ENCODE results near the gene EVI2B. TPM values are rescaled to one million over a fixed set of nuclear protein-coding genes. Genes with fewer than 3 reads are reported as not detected.
"Not testable (repeated sequence)": the region's sequence is repeated elsewhere in the genome, so short reads cannot be mapped to it uniquely, and the experiment has no call there.

Gene EVI2B
- total RNA-seq, 1 donor from 2014 or later: 19.5 TPM

DNA sequence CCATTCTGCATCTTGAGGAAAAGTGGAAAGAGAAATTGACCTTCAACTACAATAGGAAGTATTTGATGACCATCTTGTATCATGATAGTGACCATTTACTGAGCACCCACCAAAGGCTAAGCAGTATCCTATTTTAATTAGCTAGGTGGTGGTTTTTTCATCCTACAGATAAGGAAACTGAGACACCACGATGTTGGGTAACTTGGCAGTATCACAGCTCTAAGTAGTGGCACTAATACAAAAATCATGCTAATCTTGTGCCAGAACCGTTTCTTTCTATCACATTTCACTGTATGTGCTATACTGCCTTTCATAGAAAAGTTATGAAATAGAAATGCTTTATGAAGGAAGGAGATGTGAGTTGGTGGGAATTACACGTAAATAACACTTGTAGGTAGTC lies 2.3 kb downstream of the EVI2B start:
- DNase-seq (ENCODE audit: low spot score): no peak

DNA sequence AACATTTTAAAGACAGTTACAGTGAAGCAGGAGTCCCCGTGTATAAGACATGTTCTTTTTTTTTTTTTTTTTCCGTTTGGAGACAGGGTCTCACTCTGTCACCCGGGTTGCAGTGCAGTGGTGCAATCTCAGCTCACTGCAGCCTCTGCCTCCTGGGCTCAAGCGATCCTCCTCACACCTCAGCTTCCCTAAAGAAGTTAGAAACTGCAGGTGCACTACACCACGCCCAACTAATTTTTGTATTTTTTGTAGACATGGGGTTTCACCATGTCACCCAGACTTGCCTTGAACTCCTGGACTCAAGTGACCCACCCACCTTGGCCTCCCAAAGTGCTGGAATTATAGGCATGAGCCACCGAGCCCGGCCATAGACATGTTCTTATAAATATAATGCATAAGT lies 3.0 kb downstream of the EVI2B start:
- DNase-seq (ENCODE audit: low spot score): no peak

DNA sequence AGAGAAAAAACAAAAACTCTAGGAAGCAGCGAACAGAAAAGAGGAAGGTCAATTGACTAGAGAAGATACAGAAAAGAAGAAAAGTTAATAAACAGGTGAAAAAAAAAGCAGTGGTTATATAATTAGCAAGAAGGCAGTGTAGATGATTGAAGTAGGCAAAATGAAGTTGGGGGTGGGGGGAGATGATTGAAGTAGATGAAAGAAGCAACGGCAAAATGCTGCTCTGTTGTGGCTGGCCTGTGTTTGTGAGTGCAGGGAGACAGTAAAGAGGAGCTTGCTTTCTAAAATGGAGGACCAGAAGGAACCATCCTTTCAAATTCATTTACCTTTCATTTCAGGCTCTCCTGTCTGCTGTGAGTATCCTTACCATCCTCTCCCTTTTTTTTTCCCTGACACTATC lies 3.6 kb downstream of the EVI2B start:
- no peak for DNase-seq (ENCODE audit: low spot score)

DNA sequence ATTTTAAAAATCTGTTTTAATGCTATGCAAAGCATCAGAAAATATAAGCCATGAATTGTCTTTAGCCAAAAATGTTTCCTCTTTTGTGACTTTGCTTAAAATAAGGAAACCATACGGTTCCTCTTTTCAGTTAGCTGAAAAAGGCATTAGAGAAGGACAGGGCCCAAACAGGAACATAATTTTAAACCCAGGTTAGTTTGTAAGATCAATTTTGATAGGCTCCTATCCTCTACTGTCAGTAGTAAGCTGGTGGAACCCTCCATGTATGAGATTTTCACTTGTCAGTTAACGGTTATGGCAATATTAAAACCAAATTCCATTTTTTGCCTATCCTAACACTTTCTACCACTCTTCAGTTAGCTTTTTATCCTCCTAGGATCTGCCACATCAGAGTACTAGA lies 4.3 kb downstream of the EVI2B start:
- no peak for DNase-seq (ENCODE audit: low spot score)

DNA sequence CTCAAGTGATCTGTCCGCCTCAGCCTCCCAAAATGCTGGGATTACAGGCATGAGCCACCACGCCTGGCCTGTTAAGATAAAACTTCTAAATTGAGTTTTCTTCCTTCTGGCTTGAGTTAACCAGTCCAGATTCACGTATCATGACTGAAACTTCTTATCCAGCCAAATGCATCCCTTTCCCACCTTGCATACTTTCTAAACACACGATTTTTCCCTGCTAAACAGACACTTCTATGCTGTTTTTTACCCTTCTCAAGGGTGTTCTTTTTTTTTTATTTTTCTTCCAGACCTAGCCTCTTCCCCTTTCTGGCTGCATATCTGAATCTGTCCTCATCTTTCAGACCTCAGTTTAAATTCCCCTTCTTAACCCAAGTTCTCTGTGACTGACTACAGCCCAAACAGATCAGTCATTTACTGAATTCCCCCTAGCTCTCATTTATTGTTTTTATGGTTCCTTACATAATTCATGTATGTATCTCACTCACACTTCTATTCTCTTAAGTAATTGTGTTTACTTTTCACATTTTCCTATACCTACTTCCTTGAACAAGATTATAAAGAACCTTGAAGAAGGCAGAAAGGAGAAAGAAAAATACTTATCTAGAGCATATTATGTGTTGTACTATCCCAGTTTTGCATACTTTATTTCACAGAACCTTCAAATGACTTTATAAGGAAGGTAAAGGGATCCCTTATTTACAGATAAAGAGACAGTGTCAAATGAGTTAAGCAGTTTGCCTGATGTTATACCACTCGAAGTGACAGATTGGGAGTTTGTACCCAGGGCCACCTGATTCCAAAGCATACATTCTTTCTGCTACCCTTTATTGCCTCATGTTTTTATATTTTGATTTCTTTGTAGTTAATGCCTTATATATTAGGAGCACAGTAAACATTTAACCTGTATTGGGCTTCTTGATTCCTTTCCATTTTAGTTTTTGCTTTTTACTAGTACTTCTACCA lies 5.2 kb downstream of the EVI2B start:
- DNase-seq (ENCODE audit: low spot score): no peak

DNA sequence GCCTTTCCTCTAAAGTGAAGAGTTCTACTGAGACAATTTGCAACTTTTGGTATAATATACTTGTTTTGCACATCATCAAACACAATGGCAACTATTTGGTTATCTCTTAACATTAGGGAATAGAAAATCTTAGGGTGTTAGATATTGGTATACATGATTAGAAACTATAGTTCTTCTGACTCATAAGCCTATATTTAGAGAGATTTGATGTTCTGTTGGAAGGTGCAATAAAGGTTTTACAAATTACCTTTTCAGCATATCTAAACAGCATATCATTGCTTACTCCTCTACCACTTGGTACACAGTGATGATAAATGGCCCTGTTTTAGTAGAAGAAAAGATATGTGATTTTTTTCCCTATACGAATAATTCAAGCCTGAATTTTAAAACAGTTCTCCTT lies 6.2 kb downstream of the EVI2B start:
- DNase-seq (ENCODE audit: low spot score): no peak

DNA sequence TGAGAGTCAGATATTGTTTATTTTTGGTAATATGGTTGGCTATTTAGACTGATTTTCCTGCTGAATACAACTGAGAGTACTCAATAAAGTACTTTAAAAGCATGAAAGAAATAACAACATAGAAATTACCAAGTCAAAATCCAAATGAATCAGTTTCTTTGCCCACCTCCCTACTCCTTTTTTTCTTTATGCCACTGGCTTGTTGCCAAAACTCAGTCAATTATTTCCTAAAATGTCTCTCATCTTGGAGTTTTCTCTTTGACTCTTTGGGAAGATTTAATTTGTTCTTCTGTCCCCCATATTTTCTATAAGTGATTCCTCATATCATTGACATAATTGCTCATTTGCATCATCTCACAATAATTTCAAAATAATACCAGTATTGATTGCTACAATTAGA lies 14.2 kb downstream of the EVI2B start:
- no peak for DNase-seq (ENCODE audit: low spot score)

DNA sequence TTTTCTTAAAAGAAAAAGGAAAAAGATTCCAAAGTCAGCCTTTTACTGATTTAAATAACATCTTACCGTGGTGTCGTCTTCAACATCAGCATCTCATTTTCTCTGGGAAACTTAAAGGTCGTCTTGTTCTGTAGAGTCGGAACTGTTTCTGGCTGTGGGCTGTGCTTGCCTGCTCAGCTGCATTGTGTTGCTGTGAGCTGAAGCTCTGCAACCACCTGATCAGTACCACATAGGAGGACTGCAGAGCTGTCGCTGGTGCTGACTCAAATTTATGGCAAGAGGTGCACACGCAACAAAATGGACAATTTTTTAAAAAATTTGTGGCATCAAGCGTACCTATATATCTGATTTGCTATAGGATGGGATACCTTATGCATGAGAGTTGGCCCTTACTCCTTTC lies 16.8 kb downstream of the EVI2B start, which contains the start of gene OMG:
TSS of gene OMG (minus strand) at position 150 of the 400 bp plus-strand sequence. CDS start 908 bp downstream, outside the sequence.
- no peak for DNase-seq (ENCODE audit: low spot score)

DNA sequence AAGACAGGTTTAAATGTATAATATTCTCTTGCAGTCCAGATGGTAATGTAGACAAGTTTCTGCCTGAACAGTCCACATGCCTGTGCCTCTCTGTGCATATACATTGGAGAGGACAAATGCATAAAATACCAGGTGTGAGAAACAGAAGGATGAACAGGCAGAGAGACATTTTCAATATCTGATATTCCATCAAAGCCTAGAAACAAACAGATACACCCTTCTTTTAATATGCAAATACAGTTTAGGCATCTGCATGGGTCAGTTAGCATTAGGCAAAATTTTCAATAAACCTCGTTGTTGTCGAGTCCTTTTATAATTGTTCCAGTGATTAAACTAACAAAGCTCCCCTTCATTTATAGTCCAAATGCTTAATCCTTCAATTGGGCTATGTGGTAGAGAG lies 17.7 kb downstream of the EVI2B start:
- no peak for DNase-seq (ENCODE audit: low spot score)

DNA sequence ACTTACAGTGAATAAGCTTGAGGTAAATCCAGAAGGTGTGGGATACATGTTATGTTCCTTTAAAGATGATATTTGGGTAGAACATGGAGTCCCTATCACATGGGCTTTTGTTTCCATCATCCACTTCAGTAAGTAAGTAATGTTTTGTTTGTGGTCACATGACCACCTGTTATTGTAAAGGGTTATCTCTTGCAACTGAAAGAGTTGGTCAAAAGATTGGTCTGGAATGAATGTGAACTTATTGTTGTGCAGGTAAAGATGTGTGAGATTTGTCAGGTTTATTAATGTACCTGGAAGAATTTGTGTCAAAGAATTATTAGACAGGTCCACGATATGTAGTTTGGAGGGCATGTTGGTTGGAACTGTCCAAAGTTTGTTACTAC lies 18.4 kb downstream of the EVI2B start:
- DNase-seq (ENCODE audit: low spot score): no peak

DNA sequence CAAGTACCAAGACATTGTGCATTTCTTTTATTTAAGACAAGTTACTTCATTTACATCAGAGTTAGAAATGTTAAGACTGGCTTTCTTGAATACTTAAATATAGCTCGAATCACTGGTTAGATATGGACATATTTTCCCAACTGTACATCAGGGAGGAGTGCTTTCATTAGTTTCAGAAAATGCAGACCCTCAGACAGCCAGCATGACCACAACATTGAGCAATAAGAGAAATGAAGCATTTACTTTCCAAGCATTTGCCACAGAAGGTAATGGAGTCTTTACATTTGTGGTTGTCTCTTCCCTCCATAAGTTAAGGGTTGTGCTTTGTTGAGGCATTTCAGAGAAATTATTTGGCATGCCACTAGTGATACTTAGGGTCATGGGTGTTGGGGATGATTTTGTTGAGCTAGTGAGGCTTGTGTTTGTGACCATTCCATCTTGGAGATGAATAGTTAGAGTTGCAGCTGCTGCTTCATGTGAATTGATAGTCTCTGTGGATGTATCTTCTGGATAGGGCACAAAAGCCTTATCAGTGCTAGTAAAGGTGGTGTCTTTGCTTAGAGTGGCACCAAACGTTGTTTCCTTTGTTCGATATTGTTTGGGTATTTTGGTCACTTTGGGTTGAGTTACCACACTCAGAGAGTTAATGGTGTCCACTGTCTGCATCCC lies 18.9 kb downstream of the EVI2B start:
- DNase-seq (ENCODE audit: low spot score): no peak

DNA sequence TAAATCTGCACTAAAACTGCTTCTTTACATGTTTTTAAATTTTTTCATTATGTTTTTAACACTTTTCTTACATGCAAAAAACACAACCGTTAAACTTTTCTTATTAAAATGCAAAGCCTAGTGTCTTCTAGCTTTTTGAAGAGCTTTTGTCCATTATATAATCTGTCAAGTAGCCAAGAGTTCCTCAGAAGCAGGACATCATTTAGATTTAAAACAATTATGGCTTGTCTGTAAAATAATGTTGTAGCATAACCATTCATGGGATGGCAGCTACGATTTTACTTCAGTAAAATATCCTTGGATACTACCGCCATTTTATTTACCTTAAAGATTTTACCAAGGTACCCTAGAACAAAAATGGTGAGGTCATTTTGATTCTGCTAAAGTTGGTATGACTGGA lies 19.6 kb downstream of the EVI2B start:
- no peak for DNase-seq (ENCODE audit: low spot score)

DNA sequence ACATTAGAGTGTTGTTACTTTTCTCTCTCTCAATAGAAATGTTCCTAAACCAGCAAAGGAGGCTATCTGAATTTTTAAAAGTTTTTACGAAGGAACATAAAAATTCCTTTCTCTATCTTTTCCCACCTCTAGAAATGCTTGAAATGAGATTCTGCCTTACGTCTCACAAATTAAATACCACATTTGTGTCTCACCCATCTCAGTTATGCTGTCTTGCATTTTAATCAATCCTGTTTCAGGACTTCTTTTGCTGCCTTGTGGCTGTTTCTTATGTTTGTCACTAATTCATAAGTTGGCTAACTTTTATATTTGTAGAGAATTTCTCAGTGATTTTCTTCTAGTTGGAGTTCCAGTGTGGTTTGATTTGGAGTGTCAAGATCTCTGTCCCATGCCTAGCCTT lies 20.3 kb downstream of the EVI2B start:
- no peak for DNase-seq (ENCODE audit: low spot score)

DNA sequence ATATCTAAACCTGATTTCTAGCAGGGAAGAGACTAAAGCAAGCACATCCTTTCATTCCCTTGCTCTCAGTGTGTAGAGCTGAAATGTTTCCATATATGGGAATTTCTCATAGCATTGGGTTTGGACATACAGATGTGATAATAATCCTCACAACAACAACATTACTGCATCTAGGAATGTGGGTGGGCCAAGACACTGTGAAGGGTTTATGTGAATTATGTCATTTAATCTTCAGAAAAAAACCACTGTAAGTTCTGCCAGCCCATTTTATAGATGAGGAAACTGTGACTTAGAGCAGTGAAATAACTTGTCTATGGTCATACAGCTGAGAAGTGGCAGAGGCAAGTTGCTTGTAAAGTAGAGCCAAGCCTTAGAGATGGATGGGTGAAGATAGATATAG lies 22.0 kb downstream of the EVI2B start:
- DNase-seq (ENCODE audit: low spot score): no peak

DNA sequence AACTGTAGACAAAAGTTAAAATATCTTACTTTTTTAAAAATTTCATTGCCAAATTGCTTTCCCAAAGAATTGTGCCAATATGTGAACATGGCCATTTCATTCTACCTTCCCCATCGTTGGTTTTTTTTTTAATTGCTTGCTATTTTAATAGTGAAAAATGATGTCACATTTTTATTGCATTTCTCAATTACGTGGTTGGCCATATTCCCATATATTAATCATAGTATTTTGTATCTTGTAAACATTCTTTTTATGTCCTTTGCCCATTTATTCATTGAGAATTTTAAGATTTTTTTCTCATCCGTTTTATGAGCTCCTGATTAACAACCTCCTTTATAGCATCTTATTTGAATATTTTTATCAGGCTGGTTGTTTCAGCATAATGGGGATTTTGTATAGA lies 24.1 kb downstream of the EVI2B start:
- no peak for DNase-seq (ENCODE audit: low spot score)

DNA sequence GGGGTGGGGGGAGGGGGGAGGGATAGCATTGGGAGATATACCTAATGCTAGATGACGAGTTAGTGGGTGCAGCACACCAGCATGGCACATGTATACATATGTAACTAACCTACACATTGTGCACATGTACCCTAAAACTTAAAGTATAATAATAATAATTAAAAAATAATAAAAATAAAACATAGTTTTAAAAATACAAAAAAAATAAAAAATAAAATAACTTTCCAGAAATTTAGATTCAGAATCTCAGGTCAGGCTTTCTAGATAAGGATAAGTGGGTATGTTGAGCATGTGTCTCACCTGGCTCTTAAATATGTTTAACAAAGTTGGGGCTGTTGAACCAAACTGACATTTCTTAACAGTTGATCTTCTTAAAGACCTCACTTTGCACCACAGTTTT lies 25.9 kb downstream of the EVI2B start:
- not testable (repeated sequence) for DNase-seq (ENCODE audit: low spot score)

DNA sequence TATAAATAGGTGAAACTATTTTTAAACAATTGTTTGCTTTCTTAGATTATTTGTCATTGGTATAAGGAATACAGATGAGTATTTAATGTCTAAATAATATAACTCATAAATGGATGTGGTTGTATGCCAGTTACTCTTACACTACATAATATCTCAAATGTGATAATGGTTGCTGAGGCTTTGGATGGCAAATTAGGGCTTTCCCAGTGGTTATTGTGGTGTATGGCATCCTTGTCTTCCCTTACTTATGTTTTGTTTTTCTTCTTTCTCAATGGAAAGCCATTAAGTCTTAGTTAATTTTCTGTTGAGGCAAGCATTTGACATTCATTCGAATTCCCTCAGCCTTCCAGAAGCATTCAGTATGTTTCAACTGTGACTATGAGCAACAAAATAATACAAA lies 27.3 kb downstream of the EVI2B start:
- DNase-seq (ENCODE audit: low spot score): no peak

DNA sequence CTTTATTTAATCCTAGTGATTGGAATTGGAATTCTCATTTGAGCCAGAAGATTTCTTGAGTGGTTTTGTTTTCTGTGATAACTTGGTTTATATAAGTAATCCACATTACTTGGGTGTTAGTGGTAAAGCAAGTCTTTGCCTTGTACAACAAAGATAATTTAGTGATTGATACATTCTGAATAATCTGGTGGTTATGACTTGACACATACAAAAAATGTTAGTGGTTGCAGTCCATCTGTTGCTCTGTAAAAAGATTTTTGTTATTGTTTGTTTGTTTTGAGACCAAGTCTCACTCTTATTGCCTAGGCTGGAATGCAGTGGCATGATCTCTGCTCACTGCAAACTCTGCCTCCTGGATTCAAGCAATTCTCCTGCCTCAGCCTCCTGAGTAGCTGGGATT lies 30.0 kb downstream of the EVI2B start:
- no peak for DNase-seq (ENCODE audit: low spot score)

DNA sequence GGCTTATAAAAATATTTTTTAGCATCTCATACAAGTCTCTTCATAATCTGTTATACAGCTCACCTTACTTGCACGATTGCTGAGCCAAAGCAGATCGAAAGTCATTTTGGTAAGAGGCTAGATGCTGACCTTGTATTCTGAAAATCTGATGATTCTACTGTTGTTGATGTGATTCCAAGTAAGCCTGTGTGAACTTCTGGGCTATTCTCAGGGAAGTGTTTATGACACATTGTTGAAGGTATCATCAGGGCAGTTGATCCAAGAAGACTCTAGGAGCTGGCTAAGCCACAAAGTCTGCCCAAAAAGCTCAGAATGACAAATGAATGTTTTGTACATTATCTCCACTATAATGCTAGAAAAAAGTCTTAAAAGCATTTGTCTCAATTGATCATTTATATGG lies 32.8 kb downstream of the EVI2B start:
- no peak for DNase-seq (ENCODE audit: low spot score)

DNA sequence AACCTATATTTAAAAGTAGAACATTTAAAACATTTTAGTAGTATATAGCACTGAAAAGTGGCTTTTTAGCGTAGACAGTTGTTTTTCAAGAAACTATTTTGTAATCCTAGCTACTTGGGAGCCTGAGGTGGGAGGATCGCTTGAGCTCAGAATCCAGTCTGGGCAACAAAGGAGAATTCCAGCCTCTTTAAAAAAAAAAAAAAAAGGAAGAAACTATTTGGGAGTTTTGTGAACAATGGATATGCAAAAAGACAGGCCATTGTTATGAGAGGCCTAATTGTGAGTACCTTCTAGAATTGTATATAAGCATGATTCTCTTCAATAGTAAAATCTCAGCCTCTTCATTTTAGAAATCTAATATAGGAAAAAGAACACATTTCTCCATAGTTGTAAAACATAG lies 34.5 kb downstream of the EVI2B start:
- no peak for DNase-seq (ENCODE audit: low spot score)

DNA sequence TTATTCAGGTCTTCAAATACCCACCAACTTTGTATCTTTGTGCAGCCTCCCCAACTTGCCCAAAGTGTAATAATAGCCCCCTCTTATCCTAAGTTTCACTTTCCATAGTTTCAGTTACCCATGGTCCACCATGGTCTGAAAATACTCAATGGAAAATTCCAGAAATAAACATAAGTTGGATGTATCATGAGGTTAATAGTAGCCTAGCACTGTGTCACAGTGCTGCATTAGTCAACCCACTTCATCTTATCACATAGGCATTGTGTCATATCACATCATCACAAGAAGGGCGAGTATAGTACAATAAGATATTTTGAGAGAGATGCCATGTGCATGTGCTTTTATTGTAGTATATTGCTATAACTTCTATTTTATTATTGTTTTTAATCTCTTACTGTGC lies 38.7 kb downstream of the EVI2B start:
- DNase-seq (ENCODE audit: low spot score): no peak

DNA sequence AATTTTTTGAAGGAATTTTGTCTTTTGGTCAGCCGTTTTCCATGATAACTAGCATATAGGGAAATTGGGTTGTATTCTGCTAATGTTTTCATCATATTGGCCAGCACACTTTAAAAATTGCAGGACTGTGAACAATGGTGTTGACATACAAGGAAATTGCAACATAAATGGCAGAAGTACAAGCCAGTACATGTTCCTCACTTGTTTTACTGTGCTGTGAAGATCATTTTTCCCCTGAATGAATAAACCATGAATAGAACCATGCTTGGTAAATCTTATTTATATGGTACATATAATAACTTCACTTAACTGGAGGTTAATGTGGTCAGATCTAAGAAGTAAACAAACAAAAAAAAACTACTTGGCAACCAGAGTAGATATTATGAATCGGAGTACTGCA lies 39.6 kb downstream of the EVI2B start:
- no peak for DNase-seq (ENCODE audit: low spot score)

DNA sequence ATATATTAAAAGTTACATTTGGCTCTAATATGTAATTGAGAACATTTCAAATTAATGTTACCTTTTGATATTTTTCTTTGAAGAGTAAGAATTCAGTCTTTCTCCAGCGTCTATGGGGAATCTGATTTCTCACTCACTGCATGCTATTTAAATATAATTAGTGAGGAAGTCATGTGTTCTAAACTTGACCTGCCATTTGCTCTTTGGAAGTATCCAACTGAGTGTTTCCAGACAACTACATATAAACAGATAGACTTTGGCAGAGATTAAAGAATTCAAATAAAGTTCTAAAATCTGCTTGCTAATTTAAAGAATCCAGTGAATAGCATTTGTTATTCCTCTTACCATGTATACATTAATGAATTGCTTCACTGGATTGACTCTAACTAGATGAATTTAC lies 40.3 kb downstream of the EVI2B start:
- DNase-seq (ENCODE audit: low spot score): no peak
